HCT116 (cell line): ENCODE data around the gene RNF214. TPM values are rescaled to one million over a fixed set of nuclear protein-coding genes. Genes with fewer than 3 reads are reported as not detected.

Experiments used
- ATAC-seq: fragments of 200-7000 bp; cut with Tn5 transposase; 2 replicates; pipeline ENCODE4 v1.9.1; 2020; ENCODE audit warnings: mild to moderate bottlenecking, moderate library complexity
- BruUV-seq: library from RNA; stranded (reverse); fragments of 400-500 nt; replicated peaks from 2 replicates; lab custom pipeline; 2021; lab: Mats Ljungman, UMichigan
- CTCF ChIA-PET: fragments of 300-600 bp; sonication (Branson Sonifier 250); formaldehyde crosslinking; loops from one replicate; lab custom pipeline; 2021; ENCODE audit warnings: antibody characterized with exemption; lab: Charles Lee
- POLR2A ChIA-PET: fragments of 300-600, 350-600 bp; sonication (Branson Sonifier 250); formaldehyde crosslinking; loops from one replicate; lab custom pipeline; 2021; ENCODE audit warnings: antibody characterized with exemption; lab: Charles Lee
- RAD21 ChIA-PET, 2 experiments: fragments of 300-600 bp; sonication (Branson Sonifier 250); formaldehyde crosslinking; loops; one replicate each; lab custom pipeline; 2023; ENCODE audit warnings: low total read pairs in 2 of 2; ENCODE audit not compliant: uncharacterized antibody in 2 of 2, unreplicated experiment in 2 of 2, low non-redundant PET in 1 of 2; lab: Charles Lee
- DNase-seq: peaks from one replicate; pipeline ENCODE4 v3.0.0-alpha.2; 2010; ENCODE audit warnings: low read depth, low spot score
- H2AFZ ChIP-seq: fragments of 200-600 bp; shearing (Covaris generic), sonication (generic); 2 replicates; pipeline ENCODE4 v1.6.1; 2017; ENCODE audit warnings: low read depth, mixed run types, mixed read lengths, antibody characterized with exemption, low read length; ENCODE audit not compliant: poor library complexity, severe bottlenecking
- H3K27ac ChIP-seq: 2 replicates; pipeline ENCODE4 v1.5.1; 2012; ENCODE audit warnings: low read depth, low read length
- H3K27me3 ChIP-seq: fragments of 200-600 bp; sonication (generic); 2 replicates; pipeline ENCODE4 v1.6.1; 2016; ENCODE audit warnings: mixed run types, low read length, mixed read lengths; ENCODE audit not compliant: insufficient read depth
- H3K36me3 ChIP-seq, 2 experiments: fragments of 200-500 bp in 1 of 2; fragments of 200-600 bp in 1 of 2; sonication (Bioruptor generic) in 1 of 2; sonication (generic) in 1 of 2; 2 replicates each; pipeline versions ENCODE4 v1.5.1 to v1.6.1; 2014 to 2016; ENCODE audit warnings: low read length in 2 of 2, inconsistent platforms in 1 of 2, mixed read lengths in 1 of 2, mixed run types in 1 of 2; ENCODE audit not compliant: insufficient read depth in 2 of 2, control insufficient read depth in 1 of 2
- H3K4me1 ChIP-seq, 2 experiments: fragments of 200-600 bp in 1 of 2; sonication (generic) in 1 of 2; 2 replicates each; pipeline versions ENCODE4 v1.5.1 to v1.6.1; 2012 to 2017; ENCODE audit warnings: low read length in 2 of 2, inconsistent platforms in 1 of 2, mild to moderate bottlenecking in 1 of 2, mixed read lengths in 1 of 2, mixed run types in 1 of 2, moderate library complexity in 1 of 2; ENCODE audit not compliant: insufficient read depth in 2 of 2, control insufficient read depth in 1 of 2
- H3K4me2 ChIP-seq: fragments of 200-600 bp; sonication (generic); 2 replicates; pipeline ENCODE4 v1.6.1; 2017; ENCODE audit warnings: mixed run types, low read length, mixed read lengths
- H3K4me3 ChIP-seq, 2 experiments: fragments of 200-600 bp in 1 of 2; sonication (generic) in 1 of 2; replicated peaks in 1 of 2; 2 replicates each; pipeline ENCODE4 v1.5.1; 2011 to 2016; ENCODE audit warnings: low read length in 2 of 2, control low read depth in 1 of 2, low read depth in 1 of 2, mild to moderate bottlenecking in 1 of 2, mixed read lengths in 1 of 2, mixed run types in 1 of 2
- H3K79me2 ChIP-seq: fragments of 200-600 bp; sonication (generic); 2 replicates; pipeline ENCODE4 v1.6.1; 2017; ENCODE audit warnings: mild to moderate bottlenecking, mixed run types, low read length, moderate library complexity, mixed read lengths; ENCODE audit not compliant: insufficient read depth
- H3K9ac ChIP-seq: fragments of 200-600 bp; sonication (generic); 2 replicates; pipeline ENCODE4 v1.6.1; 2016; ENCODE audit warnings: low read length, mixed read lengths
- H3K9me2 ChIP-seq: fragments of 200-600 bp; sonication (generic), shearing (Covaris generic); 2 replicates; pipeline ENCODE4 v1.6.1; 2017; ENCODE audit warnings: mixed run types, mild to moderate bottlenecking, moderate library complexity; ENCODE audit not compliant: insufficient read depth
- H3K9me3 ChIP-seq, 2 experiments: fragments of 200-500 bp in 1 of 2; fragments of 200-600 bp in 1 of 2; sonication (Bioruptor generic) in 1 of 2; sonication (generic) in 1 of 2; 2 replicates each; pipeline ENCODE4 v1.6.1; 2014 to 2017; ENCODE audit warnings: low read length in 2 of 2, mixed read lengths in 2 of 2, inconsistent platforms in 1 of 2, low read depth in 1 of 2, mild to moderate bottlenecking in 1 of 2, mixed run types in 1 of 2, moderate library complexity in 1 of 2; ENCODE audit not compliant: control insufficient read depth in 1 of 2, insufficient read depth in 1 of 2
- H4K20me1 ChIP-seq: fragments of 200-600 bp; sonication (generic), shearing (Covaris generic); 2 replicates; pipeline ENCODE4 v1.6.1; 2017; ENCODE audit warnings: mixed run types, mild to moderate bottlenecking, moderate library complexity; ENCODE audit not compliant: insufficient read depth
- CEBPB ChIP-seq: IDR thresholded peaks from 2 replicates; pipeline ENCODE4 v1.6.1; 2012; ENCODE audit warnings: low read depth
- CTCF ChIP-seq, 3 experiments: fragments of 200-600 bp in 1 of 3; sonication (generic) in 1 of 3; IDR thresholded peaks in 2 of 3; conservative IDR thresholded peaks in 1 of 3; 2 replicates each; pipeline ENCODE4 v1.5.1; 2012 to 2017; ENCODE audit warnings: low read depth in 2 of 3, low read length in 2 of 3, antibody characterized with exemption in 1 of 3, borderline replicate concordance in 1 of 3, control low read depth in 1 of 3, mild to moderate bottlenecking in 1 of 3, mixed read lengths in 1 of 3, mixed run types in 1 of 3, moderate library complexity in 1 of 3; ENCODE audit not compliant: insufficient read depth in 1 of 3
- EGR1 ChIP-seq: IDR thresholded peaks from 2 replicates; pipeline ENCODE4 v1.6.1; 2012; ENCODE audit warnings: low read depth
- ELF1 ChIP-seq: IDR thresholded peaks from 2 replicates; pipeline ENCODE4 v1.6.1; 2012; ENCODE audit warnings: low read depth, borderline replicate concordance
- EZH2 ChIP-seq: fragments of 200-600 bp; sonication (generic); IDR thresholded peaks from 2 replicates; pipeline ENCODE4 v1.6.1; 2017; ENCODE audit warnings: antibody characterized with exemption, mixed run types
- EZH2phosphoT487 ChIP-seq: fragments of 200-600 bp; IDR thresholded peaks from 2 replicates; pipeline ENCODE4 v1.6.1; 2018; ENCODE audit warnings: antibody characterized with exemption, borderline replicate concordance
- FOSL1 ChIP-seq: IDR thresholded peaks from 2 replicates; pipeline ENCODE4 v1.6.1; 2012; ENCODE audit warnings: low read depth
- JUND ChIP-seq: IDR thresholded peaks from 2 replicates; pipeline ENCODE4 v1.6.1; 2012
- POLR2A ChIP-seq: IDR thresholded peaks from 2 replicates; pipeline ENCODE4 v1.7.0; 2011; ENCODE audit warnings: borderline replicate concordance; ENCODE audit not compliant: insufficient read depth, insufficient read length; ENCODE audit errors: extremely low read depth
- POLR2AphosphoS5 ChIP-seq: IDR thresholded peaks from 2 replicates; pipeline ENCODE4 v1.6.1; 2011; ENCODE audit warnings: mild to moderate bottlenecking, low read depth, low read length, moderate library complexity
- RAD21 ChIP-seq: IDR thresholded peaks from 2 replicates; pipeline ENCODE4 v1.6.1; 2012; ENCODE audit warnings: low read depth, mild to moderate bottlenecking
- SIN3A ChIP-seq: IDR thresholded peaks from 2 replicates; pipeline ENCODE4 v1.6.1; 2012; ENCODE audit warnings: low read depth
- SP1 ChIP-seq: IDR thresholded peaks from 2 replicates; pipeline ENCODE4 v1.6.1; 2012; ENCODE audit warnings: low read depth
- SRF ChIP-seq: IDR thresholded peaks from 2 replicates; pipeline ENCODE4 v1.6.1; 2012; ENCODE audit warnings: low read depth
- YY1 ChIP-seq: IDR thresholded peaks from 2 replicates; pipeline ENCODE4 v1.6.1; 2011; ENCODE audit warnings: low read length, low read depth, moderate library complexity, mild to moderate bottlenecking; ENCODE audit not compliant: insufficient replicate concordance; ENCODE audit errors: extremely low read depth
- ZFX ChIP-seq: fragments of 450-650 bp; IDR thresholded peaks from 2 replicates; pipeline ENCODE4 v1.6.1; 2017
- ZNF274 ChIP-seq: fragments of 200-500 bp; sonication (Bioruptor generic); IDR thresholded peaks from 2 replicates; pipeline ENCODE4 v1.6.1; 2014; ENCODE audit warnings: mild to moderate bottlenecking, low read depth, low read length, inconsistent platforms
- intact Hi-C: fragments of 100-400 bp; cut with micrococcal nuclease; formaldehyde crosslinking; loops from 2 replicates; pipeline ENCODE4 v1.10.0; 2022
- total RNA-seq: library from RNA; stranded (reverse); gene quantifications from one replicate; pipeline ENCODE4 v1.2.1, GENCODE V29; 2021; ENCODE audit not compliant: unreplicated experiment
- TF ChIP-seq, protein P1 (sequence below): IDR thresholded peaks from 2 replicates; pipeline ENCODE4 v1.6.1; 2012

RNF214 gene
- total RNA-seq, 1 experiment from 2014 or later, result 29.3 TPM

GRCh38 chr11:117302228-117302627 lies 69.8 kb downstream of the RNF214 start:
- H3K9me2 ChIP-seq, result no peaks in the 10 kb centered on the region
- ATAC-seq (no peak), DNase-seq (no peak)
- no peaks in the 10 kb centered on the region for H3K36me3 ChIP-seq
- no peak overlapping the region for H3K27ac ChIP-seq
- no peaks in the 10 kb centered on the region for H3K4me1 ChIP-seq
- TF ChIP-seq SRF (no peak), SIN3A (no peak), CTCF (IDR thresholded peaks at IDR 0.05 in 2 of 3, conservative IDR thresholded peaks at IDR 0.05 in 1 of 3; ENCODE audit: borderline replicate concordance in 1 of 3, insufficient read depth in 1 of 3, low read depth in 2 of 3, low read length in 2 of 3) (no peak), JUND (no peak), POLR2A (no peak), EZH2 (no peak), EGR1 (no peak)
- TF ChIP-seq, protein P1, sequence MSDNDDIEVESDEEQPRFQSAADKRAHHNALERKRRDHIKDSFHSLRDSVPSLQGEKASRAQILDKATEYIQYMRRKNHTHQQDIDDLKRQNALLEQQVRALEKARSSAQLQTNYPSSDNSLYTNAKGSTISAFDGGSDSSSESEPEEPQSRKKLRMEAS, result no peak
- POLR2A ChIA-PET, result no interaction called here
- CTCF ChIA-PET, result no interaction called here
- H3K9me3 ChIP-seq, result no peaks in the 10 kb centered on the region
- H3K9ac ChIP-seq, result no peak overlapping the region
- no peak overlapping the region for H2AFZ ChIP-seq
- BruUV-seq, result no TSS peak
- no peaks in the 10 kb centered on the region for H3K79me2 ChIP-seq
- intact Hi-C loops, result no loop called here
- H4K20me1 ChIP-seq, result no peaks in the 10 kb centered on the region
- no peak overlapping the region for H3K4me3 ChIP-seq
- RAD21 ChIA-PET, result no interaction called here
- H3K27me3 ChIP-seq, result no peaks in the 10 kb centered on the region
- H3K4me2 ChIP-seq, result no peak overlapping the region

- Histone ChIP-seq H3K4me2 (no peak overlapping the region), H4K20me1 (no peaks in the 10 kb centered on the region), H3K36me3 (no peaks in the 10 kb centered on the region), H2AFZ (no peak overlapping the region), H3K27me3 (no peaks in the 10 kb centered on the region), H3K9ac (no peak overlapping the region), H3K27ac (no peak overlapping the region), H3K79me2 (no peaks in the 10 kb centered on the region), H3K9me2 (no peaks in the 10 kb centered on the region), H3K9me3 (no peaks in the 10 kb centered on the region), H3K4me3 (no peak overlapping the region), H3K4me1 (no peaks in the 10 kb centered on the region)
- ChIA-PET RAD21 (no interaction called here), POLR2A (no interaction called here), CTCF (no interaction called here)
- TF ChIP-seq RAD21 (no peak), CEBPB (no peak), ZNF274 (no peak), POLR2AphosphoS5 (no peak), ELF1 (no peak), FOSL1 (no peak), ZFX (no peak), EZH2phosphoT487 (no peak), YY1 (no peak), SP1 (no peak), EGR1 (no peak)
- BruUV-seq, result no TSS peak
- no peak for DNase-seq
- intact Hi-C loops, result no loop called here
- ATAC-seq, result no peak
Measured at GRCh38 chr11:117303101-117303500, 70.6 kb downstream of the RNF214 start.
